Measurements from ENCODE around the gene MFSD1.

The MFSD1 gene

GRCh38 chr3:158777161-158777873 lies 24.5 kb upstream of the MFSD1 start:
- TF ChIP-seq TAF1 (IDR thresholded peaks at IDR 0.05; ENCODE audit: borderline replicate concordance, insufficient read depth, low read length): no peak
- no peak for TF ChIP-seq FOXP2 (optimal IDR thresholded peaks at IDR 0.05; ENCODE audit: borderline replicate concordance, extremely low read depth, extremely low read length, insufficient read depth)
- no peak for TF ChIP-seq REST (IDR thresholded peaks at IDR 0.05; ENCODE audit: insufficient read depth in 1 of 2, low read depth in 2 of 2, low read length in 2 of 2)
- TF ChIP-seq SIN3A (IDR thresholded peaks at IDR 0.05; ENCODE audit: borderline replicate concordance, insufficient read depth, low read length): no peak
- no peak for TF ChIP-seq POLR2AphosphoS5 (IDR thresholded peaks at IDR 0.05; ENCODE audit: low read depth, low read length)

- TF ChIP-seq SIN3A (IDR thresholded peaks at IDR 0.05; ENCODE audit: borderline replicate concordance, insufficient read depth, low read length): no peak
- TF ChIP-seq FOXP2 (optimal IDR thresholded peaks at IDR 0.05; ENCODE audit: borderline replicate concordance, extremely low read depth, extremely low read length, insufficient read depth): no peak
- TF ChIP-seq REST (IDR thresholded peaks at IDR 0.05; ENCODE audit: insufficient read depth in 1 of 2, low read depth in 2 of 2, low read length in 2 of 2): no peak
- TF ChIP-seq POLR2AphosphoS5 (IDR thresholded peaks at IDR 0.05; ENCODE audit: low read depth, low read length): no peak
- TF ChIP-seq TAF1 (IDR thresholded peaks at IDR 0.05; ENCODE audit: borderline replicate concordance, insufficient read depth, low read length): no peak
These were observed 21.1 kb upstream of the MFSD1 start for GRCh38 chr3:158780766-158781165.

GRCh38 chr3:158781191-158781590 lies 20.7 kb upstream of the MFSD1 start:
- TF ChIP-seq REST (IDR thresholded peaks at IDR 0.05; ENCODE audit: insufficient read depth in 1 of 2, low read depth in 2 of 2, low read length in 2 of 2) (no peak), FOXP2 (optimal IDR thresholded peaks at IDR 0.05; ENCODE audit: borderline replicate concordance, extremely low read depth, extremely low read length, insufficient read depth) (no peak), SIN3A (IDR thresholded peaks at IDR 0.05; ENCODE audit: borderline replicate concordance, insufficient read depth, low read length) (no peak), POLR2AphosphoS5 (IDR thresholded peaks at IDR 0.05; ENCODE audit: low read depth, low read length) (no peak), TAF1 (IDR thresholded peaks at IDR 0.05; ENCODE audit: borderline replicate concordance, insufficient read depth, low read length) (no peak)

- TF ChIP-seq POLR2AphosphoS5 (IDR thresholded peaks at IDR 0.05; ENCODE audit: low read depth, low read length): no peak
- no peak for TF ChIP-seq SIN3A (IDR thresholded peaks at IDR 0.05; ENCODE audit: borderline replicate concordance, insufficient read depth, low read length)
- TF ChIP-seq TAF1 (IDR thresholded peaks at IDR 0.05; ENCODE audit: borderline replicate concordance, insufficient read depth, low read length): no peak
- TF ChIP-seq REST (IDR thresholded peaks at IDR 0.05; ENCODE audit: insufficient read depth in 1 of 2, low read depth in 2 of 2, low read length in 2 of 2): no peak
- TF ChIP-seq FOXP2 (optimal IDR thresholded peaks at IDR 0.05; ENCODE audit: borderline replicate concordance, extremely low read depth, extremely low read length, insufficient read depth): no peak
These were observed 20.0 kb upstream of the MFSD1 start for GRCh38 chr3:158781849-158782248.
